NCI-H2171 (cell line): ENCODE measurements around the gene ZNF429.
A peak's percentile ranks its signal among the peaks of the same experiment; 100 is the strongest.
"Not testable (repeated sequence)": the region's sequence is repeated elsewhere in the genome, so short reads cannot be mapped to it uniquely, and the experiment has no call there.

Source experiments
- DNase-seq: peaks from one replicate; lab custom pipeline; 2025; lab: John Stamatoyannopoulos, UW

Gene ZNF429

DNA sequence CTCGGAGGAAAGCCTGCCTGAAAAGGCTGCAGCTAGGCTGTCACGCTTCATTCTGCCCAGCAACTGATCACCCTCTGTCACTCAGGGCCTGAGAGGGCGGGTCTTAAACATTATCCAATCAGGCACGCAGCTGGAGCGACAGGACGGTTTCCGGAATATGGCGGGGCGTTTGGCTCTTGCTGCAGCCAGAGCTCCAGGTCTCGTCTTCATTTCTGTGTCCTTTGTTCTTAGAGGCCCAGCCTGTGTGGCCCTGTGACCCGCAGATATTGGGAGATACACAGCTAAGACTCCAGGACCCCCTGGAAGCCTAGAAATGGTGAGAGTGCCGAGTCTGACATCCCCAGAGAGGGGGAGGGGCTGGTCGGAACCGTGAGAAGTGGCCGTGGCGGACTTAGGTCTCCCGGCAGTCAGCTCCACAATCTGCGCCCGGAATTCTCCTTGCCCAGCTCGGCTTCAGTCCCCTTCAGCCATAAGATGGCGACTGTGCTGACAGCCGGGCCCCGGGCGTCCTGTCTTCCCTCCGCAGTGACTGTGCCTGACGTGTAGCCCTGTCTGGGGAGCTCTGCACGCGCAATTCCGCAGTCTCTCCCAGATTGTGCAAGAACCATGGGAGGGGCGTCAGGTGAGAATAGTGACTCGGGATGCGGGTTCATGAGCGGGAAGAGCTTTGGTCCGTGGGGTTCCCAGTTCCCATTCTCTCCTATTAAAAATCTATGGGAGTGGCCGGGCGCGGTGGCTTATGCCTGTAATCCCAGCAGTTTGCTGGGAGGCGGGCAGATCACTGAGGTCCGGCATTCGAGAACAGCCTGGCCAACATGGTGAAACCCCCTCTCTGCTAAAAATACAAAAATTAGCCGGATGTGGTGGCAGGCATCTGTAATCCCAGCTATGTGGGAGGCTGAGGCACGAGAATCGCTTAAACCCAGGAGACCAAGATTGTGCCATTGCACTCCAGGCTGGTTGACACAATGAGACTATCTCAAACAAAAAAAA, at the start of gene ZNF429:
Gene ZNF429 (plus strand): TSS at position 144 of the 993 bp plus-strand sequence. CDS start 170 bp downstream, at position 314.
- DNase-seq: peak; percentile 77

DNA sequence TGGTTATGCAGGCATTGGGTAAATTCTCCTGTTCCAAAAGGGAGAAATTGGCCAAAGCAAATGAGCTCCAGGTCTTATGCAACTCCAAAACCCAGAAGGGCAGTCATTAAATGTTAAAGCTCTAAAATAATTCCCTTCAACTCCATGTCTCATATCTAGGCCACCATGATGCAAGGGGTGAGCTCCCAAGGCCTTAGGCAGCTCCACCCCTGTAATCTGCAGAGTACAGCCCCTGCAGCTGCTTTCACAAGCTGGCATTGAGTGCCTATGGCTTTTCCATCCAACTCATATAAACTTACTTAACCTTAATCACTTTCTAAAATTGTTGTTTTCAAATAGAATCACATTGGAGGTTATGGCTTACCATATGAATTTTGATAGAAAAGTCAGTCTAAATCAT, 44.7 kb upstream of the ZNF429 start:
- DNase-seq: no peak

DNA sequence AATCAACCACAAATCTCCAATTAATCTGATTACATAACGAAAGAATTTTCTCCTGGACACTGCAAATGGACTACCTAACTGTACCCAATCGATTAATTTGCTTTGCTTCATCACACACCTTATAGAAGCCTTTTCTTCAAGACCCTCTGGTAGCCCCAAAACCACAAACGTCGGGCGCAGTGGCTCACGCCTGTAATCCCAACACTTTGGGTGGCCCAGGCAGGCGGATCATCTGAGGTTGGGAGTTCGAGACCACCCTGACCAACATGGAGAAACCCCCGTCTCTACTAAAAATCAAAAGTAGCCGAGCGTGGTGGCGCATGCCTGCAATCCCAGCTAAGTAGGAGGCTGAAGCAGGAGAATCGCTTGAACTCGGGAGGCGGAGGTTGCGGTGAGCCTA, 42.9 kb upstream of the ZNF429 start:
- DNase-seq: no peak

DNA sequence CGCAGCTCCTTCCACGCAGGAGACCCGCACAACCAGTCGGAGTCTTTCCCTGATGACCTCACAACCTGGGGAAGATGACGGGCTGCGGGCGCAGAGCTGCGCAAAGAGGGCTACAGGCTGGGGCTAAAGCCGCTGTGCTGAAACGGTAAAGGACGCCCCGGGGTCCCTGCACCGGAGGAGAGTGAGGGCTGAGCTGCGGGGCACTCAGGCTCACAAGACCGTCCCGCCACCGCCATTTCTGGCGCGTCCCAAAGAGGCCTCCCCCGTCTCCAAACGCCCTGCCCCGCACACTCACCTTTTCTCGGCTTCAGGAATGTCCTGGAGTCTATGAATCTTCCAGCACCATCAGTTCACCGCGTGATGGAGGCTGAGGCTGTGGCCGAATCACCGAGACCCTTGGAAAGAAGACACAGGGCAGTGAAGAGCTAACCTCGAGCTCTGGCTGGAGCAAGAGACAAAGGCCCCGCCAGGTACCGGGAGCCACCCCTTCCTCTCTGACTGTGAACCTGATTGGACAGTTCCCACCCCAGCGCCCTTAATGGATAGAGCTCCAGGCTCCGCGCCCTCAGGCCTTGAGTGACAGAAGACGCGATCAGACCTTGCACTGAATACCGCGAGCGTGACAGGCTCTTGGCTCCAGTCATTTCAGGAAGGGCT, 41.8 kb upstream of the ZNF429 start:
- no peak for DNase-seq

DNA sequence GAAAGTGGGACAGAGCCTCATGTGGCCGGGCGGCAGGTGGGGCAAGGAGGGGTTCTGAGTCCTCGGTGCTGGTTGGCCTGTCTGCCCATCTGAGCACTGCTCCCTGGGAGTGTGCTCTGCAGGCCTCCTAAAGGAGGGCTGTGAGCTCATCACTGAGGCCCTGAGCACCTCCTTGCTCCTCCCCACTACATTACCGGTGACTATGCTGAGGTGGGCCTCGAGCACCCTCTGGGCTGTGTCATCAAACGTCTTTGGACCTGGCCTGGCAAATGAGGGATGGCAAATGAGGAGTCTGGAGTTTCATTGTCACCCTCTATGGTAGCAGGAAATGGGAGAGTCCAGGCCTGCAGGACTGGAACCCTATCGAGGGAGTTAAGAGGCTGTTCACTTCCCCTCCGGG, 38.8 kb upstream of the ZNF429 start:
- DNase-seq: no peak

DNA sequence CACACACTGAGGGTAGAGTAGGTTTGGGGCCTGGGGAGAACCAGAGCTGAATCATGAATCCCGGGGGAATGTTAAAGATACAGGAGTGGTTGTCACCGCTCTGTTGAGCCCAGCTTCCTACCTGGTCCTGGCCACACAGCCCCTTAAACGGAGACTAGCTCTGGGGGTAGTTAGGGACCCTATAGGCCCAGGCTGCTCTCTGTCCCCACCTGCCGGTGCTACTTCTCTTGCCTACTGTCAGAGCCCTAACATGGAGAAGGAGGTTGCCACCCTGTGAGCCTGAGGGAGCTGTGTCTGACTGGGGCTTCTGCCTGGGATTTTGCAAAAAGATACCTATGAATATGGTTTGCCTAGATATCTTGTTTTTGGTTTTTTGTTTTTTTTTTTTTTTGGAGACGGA, 36.6 kb upstream of the ZNF429 start:
- no peak for DNase-seq

DNA sequence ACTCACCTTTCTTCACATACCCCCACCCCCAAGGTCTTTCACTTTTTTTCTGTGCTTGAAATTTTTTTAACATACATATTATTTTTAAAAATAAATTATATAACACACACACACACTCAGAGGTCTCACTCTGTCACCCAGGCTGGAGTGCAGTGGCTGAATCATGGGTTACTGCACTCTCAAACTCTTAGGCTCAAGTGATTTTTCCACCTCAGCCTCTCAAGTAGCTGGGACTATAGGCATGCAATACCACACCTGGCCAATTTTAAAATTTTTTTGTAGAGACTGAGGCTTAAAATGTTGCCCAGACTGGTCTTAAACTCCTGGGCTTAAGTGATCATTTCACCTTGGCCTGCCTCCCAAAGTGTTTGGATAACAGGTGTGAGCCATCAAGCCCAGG, 32.9 kb upstream of the ZNF429 start:
- no peak for DNase-seq

DNA sequence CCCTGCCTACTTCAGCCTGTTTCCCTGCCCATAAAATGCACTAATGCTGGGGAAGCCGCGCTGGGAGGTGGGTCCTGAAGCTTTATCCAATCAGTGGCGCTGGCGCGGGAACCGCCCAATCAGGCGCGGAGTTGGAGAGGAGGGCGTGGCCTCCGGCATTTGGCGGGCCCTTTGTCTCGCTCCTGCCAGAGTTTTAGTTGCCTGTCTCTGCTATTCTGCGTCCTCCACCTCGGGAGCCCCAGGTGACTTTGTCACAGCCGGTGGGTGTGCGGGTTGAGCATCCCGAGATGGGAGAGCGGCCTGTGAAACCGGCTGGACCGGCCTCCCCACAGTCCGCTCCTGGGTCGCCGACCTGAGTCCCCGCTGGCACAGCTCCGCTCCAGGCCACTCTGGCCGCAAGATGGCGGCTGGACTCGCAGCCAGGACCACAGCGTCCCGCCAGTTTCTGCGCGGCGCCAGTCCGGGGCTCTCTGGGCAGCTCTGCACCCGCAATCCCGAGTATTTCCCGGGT, 30.7 kb upstream of the ZNF429 start:
- no peak for DNase-seq

DNA sequence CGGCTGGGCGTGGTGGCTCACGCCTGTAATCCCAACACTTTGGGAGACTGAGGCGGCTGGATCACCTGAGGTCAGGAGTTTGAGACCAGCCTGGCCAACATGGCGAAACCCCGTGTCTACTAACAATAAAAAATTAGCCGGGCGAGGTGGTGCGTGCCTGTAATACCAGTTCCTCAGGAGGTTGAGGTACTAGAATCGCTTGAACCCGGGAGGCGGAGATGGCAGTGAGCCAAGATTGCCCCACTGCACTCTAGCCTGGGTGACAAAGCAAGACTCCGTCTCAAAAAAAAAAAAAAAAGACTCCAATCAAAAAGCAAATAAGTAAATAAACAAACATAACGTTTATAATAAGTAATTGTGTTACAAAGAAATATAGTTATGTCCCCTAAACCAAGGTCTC, 23.0 kb upstream of the ZNF429 start:
- not testable (repeated sequence) for DNase-seq

DNA sequence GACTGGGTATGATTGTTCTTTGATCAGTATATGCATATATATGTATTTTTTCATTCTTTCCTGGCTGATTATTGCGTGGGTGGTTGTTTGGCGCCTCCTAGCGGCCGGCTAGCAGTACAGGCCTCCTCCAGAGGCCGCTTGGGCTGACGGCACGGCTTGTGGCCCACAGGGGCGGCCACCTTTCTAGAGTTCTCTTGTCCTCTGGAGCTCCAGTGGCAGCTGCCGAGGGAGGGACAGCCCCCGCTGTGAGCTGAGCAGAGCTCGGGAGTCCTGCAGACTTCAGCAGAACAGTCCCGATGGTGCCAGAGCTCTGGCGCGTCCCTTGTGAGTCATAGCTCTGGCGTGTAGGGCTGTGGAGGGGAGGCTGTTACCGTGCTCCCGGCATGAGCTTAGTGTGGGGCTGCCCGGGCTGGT, 22.5 kb upstream of the ZNF429 start:
- DNase-seq: no peak

DNA sequence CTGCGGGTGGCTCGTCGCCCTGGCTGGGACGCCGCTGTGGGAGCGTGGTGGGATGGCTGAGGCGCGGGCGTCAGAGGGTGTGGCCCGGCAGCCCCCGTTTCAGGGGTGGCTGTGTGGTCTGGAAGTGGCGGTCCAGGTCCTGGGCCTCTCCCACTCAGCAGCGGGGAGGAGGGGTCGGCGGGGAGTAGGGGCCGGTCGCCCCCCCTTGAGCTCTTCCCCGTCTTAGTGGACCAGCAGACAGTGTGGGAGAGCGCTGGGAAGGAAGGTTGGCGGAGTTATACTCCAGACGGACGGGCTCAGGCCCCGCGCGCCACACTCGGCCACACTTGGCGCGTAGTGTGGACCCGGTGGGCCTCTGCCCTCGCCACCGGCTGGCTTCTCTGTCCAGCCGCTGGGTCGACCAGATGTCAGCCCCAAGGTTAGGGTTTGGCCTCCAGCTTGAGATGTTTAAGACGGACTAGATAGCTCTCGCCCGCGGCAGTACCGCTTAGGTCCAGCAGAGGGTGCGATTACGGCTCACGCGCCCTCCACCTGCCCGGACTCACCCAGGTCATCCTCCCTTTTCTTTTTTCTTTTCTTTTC, 21.7 kb upstream of the ZNF429 start:
- DNase-seq: no peak

DNA sequence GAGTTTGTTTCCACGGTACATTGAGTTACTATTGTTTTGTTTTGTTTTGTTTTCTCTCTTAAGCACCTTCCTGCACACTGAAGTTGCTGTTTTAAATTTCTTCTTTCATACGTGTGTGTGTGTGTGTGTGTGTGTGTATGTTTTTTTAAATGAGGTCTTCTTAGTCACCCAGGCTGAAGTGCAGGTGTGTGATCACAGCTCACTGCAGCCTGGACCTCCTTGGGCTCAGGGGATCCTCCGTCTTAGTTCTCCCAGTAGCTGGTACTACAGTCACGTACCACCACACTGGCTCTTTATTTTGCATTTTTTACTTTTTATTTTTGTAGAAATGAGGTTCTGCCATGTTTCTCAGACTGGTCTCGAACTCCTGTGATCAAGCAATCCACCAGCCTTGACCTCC, 20.8 kb upstream of the ZNF429 start:
- DNase-seq: no peak

DNA sequence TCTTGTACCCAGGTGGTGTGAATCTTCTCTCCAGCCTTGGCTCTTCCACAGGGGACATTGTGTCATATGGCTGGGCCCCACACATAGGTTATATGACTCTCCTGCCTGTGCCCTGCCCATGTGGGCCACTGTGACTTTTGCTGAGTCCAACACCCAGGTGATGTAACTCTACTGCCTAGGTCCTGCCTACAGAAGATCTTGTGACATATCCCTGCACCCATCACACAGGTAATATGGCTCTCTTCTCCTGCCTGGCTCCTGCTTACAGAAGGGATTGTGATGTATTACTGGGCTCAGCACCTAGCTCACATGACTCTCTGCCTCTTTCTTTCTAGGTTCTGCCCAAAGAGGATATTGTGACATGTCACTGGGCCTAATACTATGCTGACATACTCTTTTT, 19.5 kb upstream of the ZNF429 start:
- no peak for DNase-seq

DNA sequence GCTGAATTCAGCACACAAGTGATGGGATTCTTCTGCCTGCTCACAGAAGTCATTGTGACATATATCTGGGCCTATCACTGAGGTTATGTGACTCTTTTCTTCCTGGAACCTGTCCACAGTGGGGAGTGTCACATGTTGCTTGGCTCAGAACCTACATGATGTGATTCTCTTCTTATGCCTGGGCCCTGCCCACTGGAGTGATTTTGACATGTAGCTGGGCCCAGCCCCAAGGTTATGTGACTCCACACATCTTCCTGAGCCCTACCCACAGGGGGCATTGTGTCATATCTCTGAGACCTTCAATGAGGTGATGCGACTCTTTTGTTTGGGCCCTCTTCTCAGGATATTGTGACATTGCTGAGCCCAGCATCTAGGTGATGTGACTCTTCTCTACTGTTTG, 17.4 kb upstream of the ZNF429 start:
- DNase-seq: no peak

DNA sequence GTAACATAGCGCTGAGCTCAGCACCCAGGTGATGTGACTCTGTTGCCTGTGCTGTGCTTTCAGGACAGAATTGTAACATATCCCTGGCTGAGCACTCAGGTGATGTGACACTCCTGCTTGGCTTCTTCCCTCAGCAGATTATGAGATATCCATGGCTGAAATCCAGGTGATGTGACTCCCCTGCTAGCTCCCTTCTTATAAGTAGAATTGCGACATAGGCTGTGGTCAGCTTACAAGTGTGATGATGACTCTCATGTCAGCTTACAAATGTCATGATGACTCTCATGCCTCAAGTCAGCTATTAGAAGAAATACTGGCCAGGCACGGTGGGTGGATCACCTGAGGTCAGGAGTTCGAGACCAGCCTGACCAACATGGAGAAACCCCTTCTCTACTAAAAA, 14.3 kb upstream of the ZNF429 start:
- DNase-seq: no peak

DNA sequence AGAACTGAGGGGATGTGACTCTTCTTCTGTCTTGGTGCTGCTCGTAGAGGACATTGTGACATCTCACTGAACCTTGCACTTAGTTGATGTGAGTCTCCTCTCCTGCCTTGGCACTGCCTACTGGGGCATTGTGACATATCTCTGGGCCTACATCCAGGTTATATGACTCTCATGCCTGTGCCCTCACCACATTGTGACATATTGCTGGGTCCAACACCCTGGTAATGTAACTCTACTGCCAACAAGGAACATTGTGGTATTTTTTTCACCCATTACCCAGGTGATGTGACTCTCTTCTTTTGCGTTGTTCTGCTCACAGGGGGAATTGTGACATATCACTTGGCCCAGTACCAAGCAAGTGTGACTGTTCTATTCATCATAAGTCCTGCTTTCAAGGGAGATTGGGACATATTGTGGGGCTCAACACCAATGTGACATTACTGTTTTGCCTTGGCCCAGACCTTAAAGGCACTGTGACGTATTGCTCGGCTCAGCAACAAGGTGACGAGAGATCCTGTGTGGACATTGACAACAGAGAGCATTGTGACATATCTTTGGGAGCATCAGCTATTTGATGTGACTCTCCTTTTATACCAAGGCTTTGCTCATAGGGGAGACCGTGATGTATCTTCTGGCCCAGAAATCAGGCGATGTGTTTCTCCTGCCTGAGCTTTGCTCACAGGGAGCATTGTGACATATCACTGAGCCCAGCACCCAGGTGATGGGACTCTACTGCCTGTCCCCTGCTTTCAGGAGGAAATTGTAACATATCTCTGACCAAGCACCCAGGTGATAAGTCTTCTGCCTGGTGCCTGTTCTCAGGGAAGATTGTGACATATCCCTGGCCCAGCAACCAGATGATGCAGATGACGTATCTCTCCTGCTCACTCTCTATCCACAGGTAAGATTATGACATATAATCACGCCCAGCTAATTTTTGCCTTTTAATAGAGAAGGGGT, 12.2 kb upstream of the ZNF429 start:
- no peak for DNase-seq

DNA sequence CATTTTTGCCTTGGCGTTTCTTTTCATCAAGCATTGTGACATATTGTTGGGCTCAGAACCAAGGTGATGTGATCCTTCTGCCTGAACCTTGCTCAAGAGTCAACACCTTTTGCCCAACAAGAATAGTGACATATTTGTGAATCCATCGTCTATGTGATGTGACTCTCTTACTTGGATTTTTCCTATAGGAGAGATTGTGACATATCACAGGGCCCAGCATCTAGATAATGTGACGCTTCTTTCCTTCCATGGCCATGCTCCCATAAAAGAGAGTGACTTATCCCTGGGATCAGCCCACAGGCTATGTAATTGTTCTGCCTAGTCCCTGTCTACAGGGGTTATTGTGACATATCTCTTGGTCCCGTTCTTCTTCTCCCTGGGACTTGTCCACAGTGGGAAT, 8.5 kb upstream of the ZNF429 start:
- DNase-seq: no peak

DNA sequence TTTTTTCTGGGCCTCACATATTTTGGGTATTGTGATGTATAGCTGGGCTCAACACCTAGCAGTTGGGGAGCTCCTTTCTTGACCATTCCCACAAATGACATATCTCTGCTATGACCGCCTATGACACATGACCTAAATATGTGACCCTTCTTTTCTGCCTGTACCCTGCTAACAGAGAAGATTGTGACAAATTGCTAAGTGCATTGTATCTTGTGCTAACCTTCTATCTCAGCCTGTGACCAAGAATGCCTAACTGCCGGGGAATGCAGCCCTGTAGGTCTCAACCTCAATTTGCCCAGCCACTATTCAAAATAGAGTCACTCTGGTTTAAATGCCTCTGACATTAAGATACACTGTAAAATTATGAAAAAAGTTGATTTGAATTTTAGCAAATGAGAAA, 6.8 kb upstream of the ZNF429 start:
- DNase-seq: no peak

DNA sequence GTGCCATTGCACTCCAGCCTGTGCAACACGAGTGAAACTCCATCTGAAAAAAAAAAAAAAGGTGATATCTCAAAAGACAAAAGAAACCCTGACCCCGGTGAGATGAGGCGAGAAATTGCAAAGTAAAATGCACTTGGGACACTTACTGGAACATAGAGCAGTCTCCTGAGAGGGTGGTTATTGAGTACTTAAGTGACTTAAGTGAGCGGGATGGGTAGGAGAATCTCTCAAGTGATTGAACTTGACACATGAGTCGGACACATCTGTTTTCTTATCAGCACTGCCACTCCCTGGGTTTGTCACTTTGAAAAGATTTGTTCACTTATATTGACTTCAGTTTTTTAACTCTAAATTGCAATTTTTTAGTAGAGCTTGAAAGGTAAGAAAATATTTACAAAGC, 2.8 kb downstream of the ZNF429 start:
- DNase-seq: no peak

DNA sequence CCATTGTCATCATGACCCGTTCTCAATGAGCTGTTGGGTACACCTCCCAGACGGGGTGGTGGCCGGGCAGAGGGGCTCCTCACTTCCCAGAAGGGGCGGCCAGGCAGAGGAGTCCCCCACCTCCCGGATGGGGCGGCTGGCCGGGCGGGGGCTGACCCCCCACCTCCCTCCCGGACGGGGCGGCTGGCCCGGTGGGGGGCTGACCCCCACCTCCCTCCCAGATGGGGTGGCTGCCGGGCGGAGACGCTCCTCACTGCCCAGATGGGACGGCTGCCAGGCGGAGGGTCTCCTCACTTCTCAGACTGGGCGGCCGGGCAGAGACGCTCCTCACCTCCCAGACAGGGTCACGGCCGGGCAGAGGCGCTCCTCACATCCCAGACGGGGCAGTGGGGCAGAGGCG, 5.7 kb downstream of the ZNF429 start:
- not testable (repeated sequence) for DNase-seq

DNA sequence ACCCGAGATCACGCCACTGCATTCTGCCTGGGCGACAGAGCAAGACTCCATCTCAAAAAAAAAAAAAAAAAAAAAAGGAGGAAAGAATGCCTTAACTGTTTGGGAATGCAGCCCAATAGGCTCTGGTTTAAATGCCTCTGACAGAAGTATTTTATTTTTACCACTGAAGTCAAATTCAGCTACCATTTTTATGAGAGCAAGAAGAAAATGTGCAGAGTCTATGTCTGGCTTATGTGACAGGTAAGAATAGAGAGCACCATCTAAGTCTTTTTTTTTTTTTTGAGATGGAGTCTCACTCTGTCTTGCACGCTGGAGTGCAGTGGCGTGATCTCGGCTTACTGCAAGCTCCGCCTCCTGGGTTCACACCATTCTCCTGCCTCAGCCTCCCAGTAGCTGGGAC, 7.2 kb downstream of the ZNF429 start:
- not testable (repeated sequence) for DNase-seq

DNA sequence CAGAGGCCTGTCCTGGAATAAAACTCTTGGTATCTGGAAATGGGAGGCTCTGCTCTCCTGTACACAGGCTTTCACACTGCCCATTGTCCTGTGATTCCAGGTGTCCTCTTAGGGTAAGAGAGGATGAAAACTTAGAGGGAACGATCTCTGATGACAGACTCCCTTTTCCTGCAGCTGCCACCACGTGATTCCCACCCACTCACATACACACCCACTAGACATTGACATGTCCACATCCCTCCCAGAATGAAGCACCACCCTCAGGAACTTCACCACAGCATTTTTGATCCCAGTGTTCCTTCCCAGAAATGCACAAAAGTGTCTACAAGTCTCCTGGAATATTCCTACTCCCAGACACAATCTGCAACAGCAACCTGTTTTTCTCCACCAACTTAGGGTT, 8.2 kb downstream of the ZNF429 start:
- DNase-seq: no peak
